LNCaP clone FGC (cell line): ENCODE results near the gene SMG7.

Experiments
- DNase-seq: peaks from one replicate; pipeline ENCODE4 v3.0.0-alpha.2; 2011; ENCODE audit warnings: low read depth
- H3K4me3 ChIP-seq: 2 replicates; pipeline ENCODE4 v1.5.1; 2011; ENCODE audit warnings: mild to moderate bottlenecking, low read depth, low read length, control low read depth
- TF ChIP-seq, protein P1 (sequence below): IDR thresholded peaks from 2 replicates; pipeline ENCODE4 v1.5.1; 2012; ENCODE audit warnings: mild to moderate bottlenecking; ENCODE audit not compliant: control insufficient read depth, insufficient read depth; ENCODE audit errors: extremely low read depth

Gene SMG7

DNA sequence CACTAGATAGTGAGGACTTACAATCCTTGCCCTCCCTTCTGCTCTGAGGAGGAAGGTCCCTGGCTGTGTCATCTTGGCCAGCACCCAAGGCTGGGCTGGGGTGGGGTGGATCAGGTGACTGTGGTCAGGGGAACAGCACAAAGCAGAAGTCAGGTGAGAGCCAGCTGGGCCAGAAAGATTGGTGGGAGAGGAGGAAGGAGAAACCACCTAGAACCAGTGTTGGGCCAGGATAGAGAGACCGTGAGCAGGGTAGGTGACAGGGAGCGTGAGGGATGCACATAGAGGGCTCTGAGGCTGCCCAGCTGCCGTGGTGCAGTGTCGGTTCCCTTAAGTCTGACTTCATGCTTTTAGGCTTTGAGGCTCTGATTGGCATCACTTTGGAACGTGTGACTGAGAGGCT lies 95.3 kb downstream of the SMG7 start:
- TF ChIP-seq, protein P1, sequence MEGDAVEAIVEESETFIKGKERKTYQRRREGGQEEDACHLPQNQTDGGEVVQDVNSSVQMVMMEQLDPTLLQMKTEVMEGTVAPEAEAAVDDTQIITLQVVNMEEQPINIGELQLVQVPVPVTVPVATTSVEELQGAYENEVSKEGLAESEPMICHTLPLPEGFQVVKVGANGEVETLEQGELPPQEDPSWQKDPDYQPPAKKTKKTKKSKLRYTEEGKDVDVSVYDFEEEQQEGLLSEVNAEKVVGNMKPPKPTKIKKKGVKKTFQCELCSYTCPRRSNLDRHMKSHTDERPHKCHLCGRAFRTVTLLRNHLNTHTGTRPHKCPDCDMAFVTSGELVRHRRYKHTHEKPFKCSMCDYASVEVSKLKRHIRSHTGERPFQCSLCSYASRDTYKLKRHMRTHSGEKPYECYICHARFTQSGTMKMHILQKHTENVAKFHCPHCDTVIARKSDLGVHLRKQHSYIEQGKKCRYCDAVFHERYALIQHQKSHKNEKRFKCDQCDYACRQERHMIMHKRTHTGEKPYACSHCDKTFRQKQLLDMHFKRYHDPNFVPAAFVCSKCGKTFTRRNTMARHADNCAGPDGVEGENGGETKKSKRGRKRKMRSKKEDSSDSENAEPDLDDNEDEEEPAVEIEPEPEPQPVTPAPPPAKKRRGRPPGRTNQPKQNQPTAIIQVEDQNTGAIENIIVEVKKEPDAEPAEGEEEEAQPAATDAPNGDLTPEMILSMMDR, result no peak
- no peak for DNase-seq

DNA sequence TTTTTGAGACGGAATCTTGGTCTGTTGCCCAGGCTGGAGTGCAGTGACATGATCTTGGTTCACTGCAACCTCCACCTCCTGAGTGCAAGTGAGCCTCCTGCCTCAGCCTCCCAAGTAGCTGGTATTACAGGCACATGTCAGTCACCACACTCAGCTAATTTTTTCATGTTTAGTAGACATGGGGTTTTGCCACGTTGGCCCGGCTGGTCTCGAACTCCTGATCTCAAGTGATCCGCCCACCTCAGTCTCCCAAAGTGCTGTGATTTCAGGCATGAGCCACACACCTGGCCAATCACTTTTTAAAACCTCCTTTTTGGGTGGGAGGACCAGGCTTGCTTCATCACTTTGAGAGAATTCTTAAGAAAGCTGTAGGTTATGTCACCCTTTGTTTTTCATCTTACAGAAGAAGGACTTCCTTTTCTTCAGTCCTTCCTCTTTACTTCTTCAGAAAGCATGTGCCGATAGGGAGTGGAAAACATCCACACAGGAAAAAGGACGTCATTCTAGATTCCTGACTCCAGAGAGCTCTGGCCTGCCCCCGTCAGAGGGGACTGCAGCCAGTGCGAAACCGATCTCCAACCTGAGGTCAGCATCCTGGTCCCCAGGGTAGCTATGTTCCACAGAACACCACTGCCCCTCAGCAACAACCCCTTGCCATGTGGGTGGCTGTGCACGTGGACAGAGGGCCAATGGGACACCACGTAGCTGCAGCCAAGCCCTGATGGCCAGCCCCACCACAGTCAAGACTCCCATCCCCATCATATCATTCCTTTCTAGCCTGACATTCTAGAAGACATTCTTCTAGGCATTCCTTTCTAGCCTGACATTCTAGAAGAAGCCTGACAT lies 96.1 kb downstream of the SMG7 start:
- no peak overlapping the region for H3K4me3 ChIP-seq
- no peak for DNase-seq
- TF ChIP-seq, protein P1, result no peak

More for the DNA sequence above, 95.3 kb downstream of the SMG7 start:
- no peak overlapping the region for H3K4me3 ChIP-seq

DNA sequence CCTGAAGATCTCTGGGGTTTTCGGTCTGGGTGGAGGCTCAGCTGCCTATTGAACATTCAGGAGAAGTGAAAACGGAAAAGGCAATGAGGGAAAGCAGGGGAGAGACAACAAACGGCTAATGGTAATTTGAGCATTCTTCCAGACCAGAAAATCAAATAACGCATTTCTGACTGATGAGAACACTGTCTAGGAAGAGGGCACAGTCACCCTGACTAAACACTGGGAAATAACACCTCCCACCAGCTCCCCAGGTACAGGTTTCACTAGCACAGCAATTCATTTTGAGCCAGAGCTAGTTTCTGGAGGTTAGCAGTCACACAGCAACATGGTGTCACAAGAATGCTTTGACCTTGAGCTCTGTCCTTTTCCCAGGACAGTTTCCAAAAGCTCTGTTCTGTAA lies 96.8 kb downstream of the SMG7 start:
- no peak overlapping the region for H3K4me3 ChIP-seq
- TF ChIP-seq, protein P1, result no peak
- DNase-seq, result no peak

DNA sequence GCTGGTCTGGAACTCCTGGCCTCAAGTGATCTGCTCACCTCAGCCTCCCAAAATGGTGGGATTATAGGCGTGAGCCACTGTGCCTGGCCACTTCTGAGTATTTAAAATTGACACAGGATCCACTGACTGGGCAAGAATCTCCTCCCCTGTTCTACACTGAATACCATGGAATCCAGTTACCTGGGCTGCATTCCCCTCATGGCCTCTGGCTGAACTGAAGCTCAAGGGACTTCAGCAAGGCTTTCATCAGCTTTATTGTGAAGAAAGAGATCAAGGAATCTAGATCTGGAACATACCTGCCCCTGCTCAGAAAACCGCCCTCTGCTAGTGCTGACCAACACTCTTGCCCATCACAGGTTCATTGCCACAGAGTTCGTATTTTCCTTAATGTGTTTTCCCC lies 97.5 kb downstream of the SMG7 start:
- TF ChIP-seq, protein P1, result no peak
- no peak for DNase-seq
- H3K4me3 ChIP-seq, result no peak overlapping the region

DNA sequence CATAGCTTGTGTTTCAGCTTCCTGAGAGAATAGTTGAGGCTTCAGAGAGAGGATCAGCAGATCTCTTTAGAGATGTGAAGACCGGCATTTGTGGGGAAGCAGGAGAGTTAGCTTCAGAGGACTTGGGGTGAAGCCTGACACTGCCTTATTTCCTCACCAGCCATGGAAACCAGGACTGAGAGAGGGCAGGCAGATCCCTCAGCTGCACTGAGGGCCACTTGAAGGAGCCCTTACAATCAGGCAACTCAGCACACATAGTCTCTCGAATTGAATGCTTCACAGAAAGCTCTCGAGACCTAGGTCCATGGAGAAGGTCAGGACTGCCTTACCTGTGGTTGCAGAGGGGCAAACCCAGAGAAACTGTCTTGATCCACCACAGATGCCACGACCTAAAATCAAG lies 98.2 kb downstream of the SMG7 start:
- no peak overlapping the region for H3K4me3 ChIP-seq
- TF ChIP-seq, protein P1, result no peak
- no peak for DNase-seq

DNA sequence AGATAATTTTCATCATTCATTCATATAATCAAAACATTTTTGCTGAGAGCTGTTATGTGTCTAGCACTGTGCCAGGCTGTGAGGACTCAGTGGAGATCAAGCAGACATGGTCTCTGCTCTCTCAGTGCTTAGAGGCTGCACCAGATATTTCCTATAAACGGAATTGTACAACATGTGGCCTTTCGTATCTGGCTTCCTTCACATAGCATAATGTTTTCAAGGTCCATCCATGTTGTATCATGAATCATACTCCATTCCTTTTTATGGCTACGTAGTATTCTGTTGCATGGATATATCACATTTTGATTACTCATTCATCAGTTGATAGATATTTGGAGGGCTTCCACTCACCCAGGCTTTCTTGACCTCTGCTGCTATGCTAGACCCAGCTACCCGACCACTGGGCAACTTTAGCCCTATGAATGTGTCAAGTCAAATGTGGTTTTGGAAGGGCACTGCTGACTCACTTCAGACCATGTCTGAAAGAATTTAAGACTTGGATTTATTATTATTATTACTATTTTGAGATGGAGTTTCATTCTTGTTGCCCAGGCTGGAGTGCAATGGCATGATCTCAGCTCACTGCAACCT lies 99.5 kb downstream of the SMG7 start:
- TF ChIP-seq, protein P1, result no peak
- DNase-seq, result no peak
- H3K4me3 ChIP-seq, result no peak overlapping the region

DNA sequence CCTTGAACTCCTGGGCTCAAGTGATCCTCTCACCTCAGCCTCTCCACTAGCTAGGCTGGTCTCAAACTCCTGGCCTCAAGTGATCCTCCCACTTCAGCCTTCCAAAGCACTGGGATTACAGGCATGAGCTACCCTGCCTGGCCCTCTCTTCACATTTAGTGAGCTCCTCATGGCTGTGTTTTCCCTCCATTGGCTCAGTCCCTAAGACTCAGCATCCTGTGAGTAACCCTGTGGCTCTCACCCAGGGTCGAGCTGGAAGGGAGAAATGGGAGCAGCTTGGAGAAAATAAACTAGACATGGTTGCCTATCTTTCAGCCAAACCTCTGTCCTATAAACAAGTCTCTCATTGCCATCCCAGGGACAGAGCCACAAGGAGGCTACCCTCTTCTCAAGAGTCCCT lies 100.4 kb downstream of the SMG7 start:
- no peak for DNase-seq
- TF ChIP-seq, protein P1, result no peak
- no peak overlapping the region for H3K4me3 ChIP-seq
